Measurements from ENCODE around the gene HEATR1.

Gene HEATR1

GRCh38 chr1:236524142-236524894, 80.0 kb downstream of the HEATR1 start:
- TF ChIP-seq CTCF (IDR thresholded peaks at IDR 0.05; ENCODE audit: extremely low read depth, missing control alignments) = no peak

GRCh38 chr1:236523704-236524141, 80.6 kb downstream of the HEATR1 start, which contains the start of gene LGALS8:
LGALS8 (plus strand) TSS chr1:236523982; CDS start chr1:236526071, 2,089 bp downstream.
- DNase-seq (ENCODE audit: low spot score) = peak; percentile 84
- TF ChIP-seq CTCF (IDR thresholded peaks at IDR 0.05; ENCODE audit: extremely low read depth, missing control alignments) = no peak

More at GRCh38 chr1:236524142-236524894, 80.0 kb downstream of the HEATR1 start:
- peak; percentile 82 for DNase-seq (ENCODE audit: low spot score)

GRCh38 chr1:236522937-236523703, 81.2 kb downstream of the HEATR1 start:
- TF ChIP-seq CTCF (IDR thresholded peaks at IDR 0.05; ENCODE audit: extremely low read depth, missing control alignments) = no peak
- DNase-seq (ENCODE audit: low spot score) = no peak

GRCh38 chr1:236520445-236521005, 83.8 kb downstream of the HEATR1 start:
- TF ChIP-seq CTCF (IDR thresholded peaks at IDR 0.05; ENCODE audit: extremely low read depth, missing control alignments) = no peak
- DNase-seq (ENCODE audit: low spot score) = no peak

- no peak for DNase-seq (ENCODE audit: low spot score)
- no peak for TF ChIP-seq CTCF (IDR thresholded peaks at IDR 0.05; ENCODE audit: extremely low read depth, missing control alignments)
These were observed 86.0 kb downstream of the HEATR1 start for GRCh38 chr1:236518322-236518721.

GRCh38 chr1:236516929-236517704, 87.2 kb downstream of the HEATR1 start:
- no peak for DNase-seq (ENCODE audit: low spot score)
- no peak for TF ChIP-seq CTCF (IDR thresholded peaks at IDR 0.05; ENCODE audit: extremely low read depth, missing control alignments)

Data from GM20000 (cell line).